Fibroblast of peridontal ligament (primary cell): Measurements from ENCODE around the gene TLE3.

Experiments used
- DNase-seq: peaks from one replicate; pipeline ENCODE4 v3.0.0-alpha.2; 2010; ENCODE audit errors: extremely low read depth

TLE3 gene

DNA sequence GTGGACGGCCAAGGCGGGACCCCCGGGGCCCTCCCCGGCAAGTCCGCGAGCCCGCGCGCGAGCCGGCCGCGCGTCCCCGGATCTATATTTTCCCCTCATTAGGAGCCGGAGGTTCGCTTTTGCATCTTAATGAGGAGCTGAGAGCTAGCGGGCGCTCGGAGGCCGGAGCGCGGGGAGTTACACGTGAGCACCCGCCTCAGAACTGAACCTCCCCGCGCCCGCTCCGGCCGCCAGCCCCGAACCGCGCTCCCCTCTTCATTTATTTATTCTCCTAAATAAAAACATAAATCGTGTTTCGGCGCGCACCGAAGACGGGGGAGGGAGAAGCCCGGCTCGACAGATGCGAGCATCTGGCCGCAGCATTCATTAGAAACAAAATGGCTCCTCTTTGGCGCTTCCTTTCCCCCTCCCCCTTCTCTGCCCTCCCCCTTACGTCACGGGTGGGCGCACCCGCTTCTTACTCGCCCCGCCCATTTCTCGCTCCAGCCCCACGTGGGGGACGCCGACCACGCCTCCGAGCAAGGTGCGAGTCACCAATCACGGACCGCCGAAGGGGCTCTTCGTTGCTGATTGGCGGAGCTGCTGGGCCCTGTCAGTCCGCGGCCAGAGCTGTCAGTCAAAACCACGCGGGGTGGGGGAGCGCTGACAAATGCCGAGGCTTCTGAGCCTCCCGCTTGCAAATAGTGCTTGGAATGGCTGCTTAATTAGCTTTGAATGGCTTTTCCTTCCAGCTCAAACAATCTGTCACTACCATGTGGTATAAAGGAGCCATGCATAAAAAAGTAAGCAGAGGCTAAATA, 1.6 kb upstream of the TLE3 start:
- peak; percentile 99 for DNase-seq

DNA sequence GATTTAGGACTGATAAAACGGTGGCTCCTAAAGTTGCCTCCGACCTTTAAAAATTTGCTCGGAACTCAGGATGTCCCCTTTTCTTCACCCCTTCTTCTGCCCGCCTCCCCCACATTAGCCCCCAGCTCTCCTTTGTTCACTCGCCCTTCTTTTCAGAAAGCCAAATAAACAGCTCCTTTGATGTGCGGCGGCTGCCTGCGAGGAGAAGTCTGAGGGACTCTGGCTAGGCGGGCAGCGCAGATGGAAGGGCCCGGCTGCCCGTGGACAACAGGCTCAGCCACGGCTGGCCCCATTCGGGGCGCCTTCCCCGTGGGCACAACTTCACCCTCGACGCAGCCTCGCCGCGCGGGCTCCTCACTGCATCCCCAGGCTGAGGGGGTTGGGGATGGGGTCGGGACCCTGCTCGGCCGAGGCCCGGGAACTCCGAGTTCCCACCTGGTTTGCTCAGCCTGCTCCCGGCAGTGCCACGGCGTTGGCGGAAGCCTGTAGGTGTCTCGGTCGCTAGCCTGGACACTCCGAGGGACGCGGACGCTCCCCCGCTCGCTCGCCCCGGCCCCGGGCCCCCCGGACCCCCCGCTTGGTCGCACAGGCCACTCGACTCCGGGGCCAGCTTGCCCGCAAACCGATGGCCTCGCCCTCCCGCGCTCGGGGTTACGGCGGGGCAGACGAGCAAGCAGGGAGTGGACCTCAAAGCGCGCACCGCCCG, 897 bp upstream of the TLE3 start:
- no peak for DNase-seq

DNA sequence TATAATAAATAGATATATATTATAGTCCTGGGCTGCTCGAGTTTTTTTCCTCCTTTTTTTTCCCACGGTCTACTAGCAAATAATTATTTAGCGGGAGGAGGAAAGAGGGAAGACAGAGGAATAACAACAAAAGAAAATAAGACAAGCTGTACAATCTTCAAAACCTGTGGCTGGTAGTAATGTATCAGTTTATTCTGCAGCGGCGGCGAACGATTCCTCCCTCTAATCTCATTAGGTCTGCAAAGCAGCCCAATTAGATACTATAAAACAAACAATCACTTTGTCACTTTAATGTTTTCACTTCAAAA, 390 bp upstream of the TLE3 start:
- no peak for DNase-seq

DNA sequence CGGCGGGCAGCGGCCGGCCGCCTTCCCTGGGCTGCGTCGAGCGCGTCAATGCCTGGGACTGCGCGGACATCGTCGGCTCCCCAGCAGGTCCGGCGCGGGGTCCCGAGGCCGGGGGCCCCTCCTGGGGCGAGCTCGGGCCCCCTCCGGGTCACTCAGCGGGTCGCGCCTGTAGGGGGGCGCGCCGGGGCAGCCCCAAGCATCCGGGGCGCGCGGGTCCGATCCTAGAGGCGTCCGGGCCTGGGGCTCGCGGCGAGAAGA, 725 bp downstream of the TLE3 start:
- no peak for DNase-seq

DNA sequence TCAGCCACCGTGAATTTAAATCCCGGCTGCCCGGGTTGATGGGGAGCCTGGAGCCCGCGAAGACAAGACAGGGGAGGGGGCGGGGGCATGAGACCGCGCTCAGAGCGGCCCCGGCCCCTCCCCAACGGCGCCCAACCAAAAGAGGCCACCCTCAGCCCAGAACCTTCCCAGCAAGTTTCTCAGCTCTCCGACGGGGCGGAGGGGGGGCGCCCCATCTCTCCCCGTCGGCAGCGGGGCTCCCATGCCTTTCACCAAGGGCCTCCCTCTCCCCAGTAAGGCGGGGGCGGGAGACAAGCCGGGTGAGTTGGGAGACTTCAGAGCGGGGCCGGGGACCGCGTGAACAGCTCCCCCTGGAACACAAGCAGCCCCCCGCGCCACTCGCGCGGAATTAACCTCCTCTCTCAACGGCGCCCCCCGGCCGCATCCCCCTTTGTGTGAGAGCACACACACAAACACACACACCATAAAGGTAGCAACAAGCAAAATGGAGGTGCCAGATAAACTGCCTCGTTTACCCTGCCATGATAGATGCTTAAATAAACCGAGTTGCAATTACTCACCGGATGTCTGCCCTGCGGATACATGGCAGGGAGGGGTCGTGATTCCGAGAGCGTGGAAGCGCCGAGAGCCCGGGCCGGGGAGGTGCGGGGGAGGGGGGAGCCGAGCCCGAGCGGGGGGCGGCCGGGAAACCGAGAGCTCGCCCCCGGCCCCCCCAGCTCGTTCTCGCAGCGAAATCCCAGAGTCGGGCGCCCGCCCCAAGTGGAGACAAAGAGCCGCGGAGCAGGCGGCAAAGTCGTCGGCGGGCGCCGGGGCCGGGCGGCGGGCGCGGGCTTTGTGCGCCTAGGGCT, 1.3 kb downstream of the TLE3 start:
- no peak for DNase-seq

DNA sequence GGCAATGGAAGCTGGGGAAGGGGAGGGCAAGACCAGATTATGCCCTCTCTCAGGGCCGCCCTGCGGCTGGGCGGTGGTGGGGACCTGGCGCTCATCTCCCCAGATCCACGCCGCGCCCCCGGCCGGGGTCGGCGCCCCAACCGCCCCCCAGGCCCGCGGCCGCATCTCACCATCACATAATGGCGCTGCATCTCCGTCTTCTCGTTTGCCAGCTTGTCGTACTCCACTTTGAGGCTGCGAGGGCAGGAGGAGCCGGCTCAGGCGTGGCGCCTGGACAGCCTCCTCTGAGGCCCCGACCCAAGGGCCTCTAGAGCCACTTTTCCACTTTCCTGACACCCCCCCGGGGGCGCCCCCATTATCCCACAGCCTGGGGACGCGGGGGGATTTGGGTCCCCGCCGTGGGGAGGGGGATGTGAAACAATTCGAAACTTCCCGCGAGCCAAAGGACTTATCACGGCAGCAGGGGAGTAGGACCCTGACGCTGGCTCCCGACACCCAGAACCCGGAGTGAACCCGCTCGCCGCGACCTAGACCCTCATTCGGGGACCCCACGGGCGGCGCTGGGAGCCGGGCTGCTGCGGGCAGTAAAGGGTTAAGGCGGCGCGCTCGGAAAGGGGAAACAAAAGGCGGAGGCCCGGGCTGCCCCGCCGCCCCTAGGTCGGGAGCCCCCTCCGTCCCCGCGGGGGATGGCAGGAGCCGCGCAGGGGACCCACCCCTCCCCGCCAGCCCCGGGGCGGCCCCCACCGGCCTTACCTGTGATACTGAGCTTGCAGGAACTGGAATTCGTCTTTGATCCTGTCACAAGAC, 2.1 kb downstream of the TLE3 start:
- no peak for DNase-seq

DNA sequence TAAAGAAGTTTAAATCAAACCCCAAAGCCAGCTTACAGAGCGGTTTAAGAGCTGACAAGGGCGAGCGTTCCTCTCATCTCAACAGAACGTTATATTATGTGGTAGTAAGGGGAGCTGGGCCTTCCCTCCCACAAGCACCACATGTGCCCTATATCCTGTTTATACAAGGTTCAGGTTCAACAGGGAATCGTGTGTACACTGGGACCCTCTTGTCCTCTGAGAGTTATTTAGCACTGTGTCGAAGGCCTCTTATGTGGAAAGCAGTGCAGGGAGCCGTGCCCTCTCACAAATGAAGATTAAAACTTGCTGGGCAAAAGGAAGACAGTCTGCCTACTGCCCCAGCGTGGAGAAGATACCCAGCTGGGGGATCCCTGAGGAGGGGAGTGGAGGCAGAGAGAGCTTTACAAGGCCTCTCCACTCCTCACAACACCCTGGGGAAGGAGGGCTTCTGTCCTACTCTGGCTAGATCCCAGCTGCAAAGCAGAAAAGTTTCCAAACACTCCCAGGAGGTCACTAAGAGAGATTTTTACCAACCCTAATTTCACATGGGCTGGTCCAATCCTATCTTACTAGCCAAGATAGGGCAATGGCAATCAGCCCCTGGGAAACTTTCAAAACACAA, 2.9 kb downstream of the TLE3 start:
- DNase-seq: no peak

DNA sequence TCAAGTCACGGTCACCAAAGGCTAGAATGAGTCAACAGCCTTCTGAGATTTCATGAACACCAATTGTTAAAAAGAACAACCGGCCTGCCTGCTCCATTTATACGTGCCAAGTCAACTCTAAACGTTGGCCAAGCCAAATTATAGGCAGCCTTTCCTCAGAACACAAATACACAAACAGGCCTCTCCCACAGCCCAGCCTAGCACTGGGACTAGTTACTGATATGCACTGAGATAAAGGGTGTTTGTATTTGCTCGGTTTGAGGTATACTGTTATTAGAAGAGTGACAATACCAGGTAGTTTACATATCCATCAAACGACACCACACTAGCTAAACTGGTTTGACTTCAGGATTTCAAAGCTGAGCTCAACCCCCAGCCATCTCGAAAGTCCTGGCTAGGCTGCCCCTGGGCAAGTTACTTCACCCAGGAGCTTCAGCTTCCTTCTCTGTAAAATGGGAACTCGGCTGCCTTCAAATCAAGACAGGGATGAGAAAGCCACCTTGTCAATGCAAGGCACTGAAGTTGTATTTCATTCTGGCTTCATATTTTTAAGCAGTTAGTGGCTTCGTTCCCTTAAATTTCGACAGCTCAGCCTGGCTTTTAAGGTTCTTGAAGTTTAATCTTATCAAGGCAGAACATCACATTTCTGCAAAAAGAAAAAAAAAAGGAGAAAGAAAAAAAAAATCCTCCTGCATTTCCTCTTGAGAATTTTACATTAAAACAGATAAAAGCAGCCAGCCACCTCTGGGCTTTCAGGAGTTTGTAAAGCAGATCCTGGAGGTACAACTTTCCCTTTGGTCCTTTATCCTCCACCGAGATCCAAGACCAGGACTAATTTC, 4.0 kb downstream of the TLE3 start:
- DNase-seq: peak; percentile 51

DNA sequence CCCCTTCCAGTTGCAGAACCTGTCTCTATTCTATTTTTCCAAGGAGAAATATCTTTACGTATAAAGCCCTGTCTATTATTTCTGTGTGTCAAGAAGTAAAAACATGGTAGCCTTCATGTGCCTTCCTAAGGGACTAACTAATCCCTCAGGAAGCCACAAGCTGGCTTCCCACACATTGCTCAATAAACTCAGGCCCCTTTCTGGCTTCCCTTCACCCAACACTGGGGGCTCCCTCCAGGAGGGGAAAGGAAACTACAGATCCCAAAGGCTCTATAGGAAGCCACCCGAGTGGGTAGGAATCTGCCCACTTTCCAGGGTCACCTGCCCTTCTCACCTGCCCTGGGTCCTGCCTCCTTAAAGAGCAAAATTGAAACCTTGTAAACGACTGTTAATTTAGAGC, 4.6 kb downstream of the TLE3 start:
- DNase-seq: no peak

DNA sequence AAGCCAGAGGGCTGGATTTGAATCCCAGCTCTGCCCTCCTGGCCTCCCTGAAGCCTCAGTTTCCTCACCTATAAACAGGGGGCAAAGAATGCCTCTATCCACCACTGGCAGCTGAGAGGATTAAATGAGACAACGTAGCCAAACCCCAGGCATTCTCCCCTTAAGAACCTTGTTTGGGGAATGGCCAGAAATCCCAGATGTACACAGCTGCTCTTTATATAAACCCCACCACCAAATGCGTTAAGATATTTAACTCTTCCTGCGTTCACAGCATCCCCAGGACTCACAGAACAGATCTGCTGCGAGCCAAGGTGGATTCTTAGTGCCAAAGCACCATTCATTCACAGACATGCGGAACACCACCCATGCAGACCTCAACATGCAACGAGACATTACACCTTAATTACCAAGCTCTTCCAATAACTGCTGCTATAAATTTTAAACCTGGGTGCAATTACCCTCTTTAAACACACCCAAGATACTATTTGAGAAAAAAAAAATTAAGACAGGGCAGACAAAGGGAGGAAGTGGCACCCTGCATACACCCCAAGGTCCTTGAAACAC, 5.2 kb downstream of the TLE3 start:
- no peak for DNase-seq

DNA sequence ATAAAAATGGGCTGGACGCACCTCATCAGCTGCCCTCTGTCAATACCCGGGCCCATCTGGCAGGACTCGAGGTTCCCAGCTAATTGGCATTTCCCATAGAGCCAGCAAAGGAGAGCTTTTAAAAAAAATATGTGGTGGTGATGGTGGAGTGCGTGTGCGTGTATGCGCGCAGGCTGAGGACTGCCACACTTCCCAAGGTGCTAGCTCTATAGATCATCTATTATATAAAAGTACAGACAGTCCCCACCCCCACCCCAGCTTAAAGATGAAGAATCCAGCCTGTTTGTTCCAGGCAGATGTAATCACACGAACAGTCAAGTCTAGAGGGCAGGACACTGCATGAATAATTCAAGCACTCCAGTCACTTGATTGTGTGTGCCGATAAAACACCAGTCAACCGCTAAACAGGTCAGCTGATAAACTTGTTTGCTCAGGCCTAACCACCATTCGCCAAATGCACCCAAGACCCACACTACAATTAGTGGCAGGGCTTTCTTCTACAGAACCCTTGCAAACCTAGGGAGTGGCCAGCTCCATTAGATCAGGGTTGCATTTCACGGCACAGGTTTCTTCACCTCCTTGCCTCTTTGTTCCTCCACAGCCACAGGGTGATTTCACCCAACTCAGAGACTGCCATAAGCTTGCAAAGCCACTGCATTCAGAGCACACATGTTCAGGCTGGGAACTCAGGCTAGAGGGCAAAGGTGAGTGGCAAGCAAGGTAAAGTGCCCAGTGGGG, 5.8 kb downstream of the TLE3 start:
- no peak for DNase-seq

DNA sequence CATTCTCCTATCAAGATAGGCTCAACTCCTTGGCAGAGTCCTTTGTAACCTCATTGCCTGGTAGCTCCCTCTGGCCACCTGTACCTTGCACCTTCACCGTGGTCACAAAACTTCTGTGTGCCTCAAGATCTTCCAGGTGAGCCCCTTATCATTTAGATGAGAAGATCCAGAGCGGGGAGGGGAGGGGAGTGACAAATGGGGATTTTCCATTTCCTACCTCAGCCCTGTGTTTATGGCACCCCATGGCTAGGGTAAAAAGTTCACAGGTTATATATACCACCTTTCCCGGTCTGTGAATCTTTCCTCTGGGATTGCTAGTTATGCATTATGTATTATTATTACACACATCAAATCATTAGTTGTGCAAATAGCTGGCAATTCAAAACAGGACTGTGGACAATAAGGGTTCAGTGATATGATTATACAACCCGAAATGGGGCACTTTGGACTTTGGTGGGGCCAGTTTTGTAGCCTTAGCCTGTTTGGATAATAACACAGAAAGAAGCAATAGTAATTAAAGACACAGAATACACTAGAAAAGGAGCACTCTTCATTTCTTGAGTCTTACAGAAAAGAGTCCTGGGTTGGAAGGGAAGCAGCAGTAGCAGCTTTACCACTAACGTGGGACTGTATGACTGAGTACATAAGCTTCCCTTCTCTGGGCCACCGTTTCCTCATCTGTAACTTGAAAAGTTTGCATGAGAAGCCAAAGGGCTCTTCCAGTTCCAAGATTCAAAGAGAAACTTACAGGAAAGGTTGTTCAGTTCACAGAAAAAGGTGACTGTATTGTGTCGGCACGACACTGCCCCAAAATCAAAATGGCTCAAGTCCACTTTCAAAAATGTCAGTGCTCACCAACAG, 7.1 kb downstream of the TLE3 start:
- no peak for DNase-seq

DNA sequence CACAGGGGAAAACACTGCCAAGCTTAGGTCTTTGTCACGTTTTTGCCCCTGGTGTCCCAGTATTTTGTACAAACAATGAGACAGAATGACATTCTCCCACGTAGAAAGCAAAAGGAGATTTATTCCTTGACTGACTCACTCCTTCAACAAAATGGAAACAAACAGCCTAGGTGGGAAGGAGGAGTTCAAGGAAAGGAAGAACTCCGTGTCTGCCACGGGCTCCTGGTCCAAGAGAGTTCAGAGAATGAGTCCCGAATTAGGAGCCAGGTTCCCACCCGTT, 8.1 kb downstream of the TLE3 start:
- DNase-seq: no peak

DNA sequence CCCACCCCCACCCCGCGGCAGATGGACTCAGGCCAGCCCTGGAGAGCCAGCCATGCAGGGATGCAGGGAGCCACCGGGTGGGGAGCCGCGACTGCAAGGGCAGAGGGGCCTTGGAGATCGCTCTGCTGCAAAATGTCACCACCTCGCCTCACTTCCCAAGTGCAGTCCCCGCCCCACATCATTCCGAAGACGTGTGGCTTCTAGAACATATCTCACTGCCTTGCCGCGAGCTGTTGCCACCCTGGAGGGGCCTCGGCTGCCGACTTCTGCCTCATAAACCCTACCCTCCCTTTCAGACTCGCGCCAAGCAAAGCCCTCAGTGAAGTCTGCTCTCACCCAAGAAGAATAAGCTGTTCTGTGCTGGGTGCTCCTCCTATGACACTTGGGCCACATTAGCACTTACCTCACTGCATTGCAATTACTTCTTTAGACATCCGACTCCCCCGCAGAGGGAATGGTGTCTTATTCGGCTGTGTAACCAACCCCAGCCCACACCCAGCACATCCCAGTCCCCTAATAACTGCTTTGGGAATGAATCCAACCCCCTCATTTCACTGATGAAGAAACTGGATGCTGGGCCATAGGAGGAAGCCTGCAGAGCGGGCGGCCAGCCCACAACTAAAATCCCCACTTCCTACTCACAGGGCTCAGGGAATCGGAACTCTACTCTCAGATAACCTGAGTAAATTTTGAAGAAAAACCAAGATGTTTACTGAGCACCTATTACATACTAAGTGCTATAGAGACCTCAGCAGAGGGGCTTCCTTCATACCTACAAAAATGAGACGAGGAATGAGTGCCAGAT, 8.6 kb downstream of the TLE3 start:
- DNase-seq: no peak

DNA sequence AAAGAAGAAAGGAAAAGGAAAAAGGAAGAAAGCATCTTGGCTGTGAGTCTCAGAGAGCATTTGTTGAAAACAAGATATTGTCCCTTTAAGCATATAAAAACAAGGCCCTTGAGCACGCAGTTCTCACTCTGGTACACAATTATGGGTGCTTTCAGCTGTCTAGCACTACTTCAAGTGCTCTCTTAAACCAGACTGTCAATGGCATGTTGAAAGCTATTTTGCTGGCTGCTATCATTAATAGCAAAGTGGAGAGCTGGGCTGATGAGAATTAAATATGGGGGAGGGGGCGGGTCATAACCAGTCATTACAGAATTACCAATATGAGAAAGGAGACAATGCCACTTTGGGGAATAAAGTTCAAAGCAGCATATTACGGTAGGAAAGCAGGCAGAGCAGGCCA, 9.3 kb downstream of the TLE3 start:
- DNase-seq: no peak

DNA sequence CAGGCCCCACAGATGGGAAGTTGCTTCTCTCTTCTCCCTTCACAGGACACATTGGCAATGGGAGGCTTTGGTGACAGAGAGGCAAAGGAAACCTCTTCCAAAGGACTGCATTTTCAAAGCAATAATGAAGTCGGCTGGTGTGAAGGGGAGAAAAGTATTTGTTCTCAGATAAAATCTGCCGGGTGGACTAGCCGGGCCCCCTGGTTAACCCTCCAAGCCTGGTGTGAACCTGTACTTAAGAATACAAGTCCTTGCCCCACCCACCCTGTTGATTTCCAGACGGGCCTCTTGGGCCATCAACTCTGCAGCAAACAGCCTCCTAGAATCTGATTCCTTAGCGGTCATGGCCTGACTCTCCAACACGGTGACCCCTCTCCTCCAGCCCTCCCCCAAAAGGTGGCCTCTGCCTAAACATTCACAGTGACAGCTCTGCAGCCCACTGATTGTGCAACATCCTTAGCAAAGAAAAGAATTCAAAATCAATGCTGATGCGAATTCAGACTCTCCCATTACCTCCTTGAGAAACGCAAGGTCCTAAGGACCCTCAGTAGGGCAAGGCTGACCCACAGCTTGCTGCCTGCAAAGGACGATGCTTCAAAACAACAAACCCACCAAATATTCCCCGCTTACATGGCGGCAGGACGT, 9.9 kb downstream of the TLE3 start:
- DNase-seq: no peak

DNA sequence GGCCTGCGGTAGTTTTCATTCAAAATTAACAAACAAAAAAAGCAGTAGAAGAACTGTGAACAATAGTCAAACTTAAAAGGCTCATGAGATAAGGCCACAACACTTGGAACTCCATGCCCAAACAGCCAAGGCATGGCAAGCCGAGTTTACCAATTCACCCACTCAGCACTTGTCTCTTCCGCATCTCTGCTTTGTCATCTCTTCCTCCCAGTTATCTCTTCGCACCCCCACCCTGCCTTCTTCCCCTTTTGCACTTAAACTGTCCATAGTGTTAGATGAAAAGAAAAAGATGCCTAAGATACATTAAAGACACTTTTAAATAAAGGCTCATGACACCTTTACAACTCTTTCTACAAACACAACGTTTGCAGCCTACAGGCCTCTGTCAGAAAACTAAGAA, 11.1 kb downstream of the TLE3 start:
- DNase-seq: no peak

DNA sequence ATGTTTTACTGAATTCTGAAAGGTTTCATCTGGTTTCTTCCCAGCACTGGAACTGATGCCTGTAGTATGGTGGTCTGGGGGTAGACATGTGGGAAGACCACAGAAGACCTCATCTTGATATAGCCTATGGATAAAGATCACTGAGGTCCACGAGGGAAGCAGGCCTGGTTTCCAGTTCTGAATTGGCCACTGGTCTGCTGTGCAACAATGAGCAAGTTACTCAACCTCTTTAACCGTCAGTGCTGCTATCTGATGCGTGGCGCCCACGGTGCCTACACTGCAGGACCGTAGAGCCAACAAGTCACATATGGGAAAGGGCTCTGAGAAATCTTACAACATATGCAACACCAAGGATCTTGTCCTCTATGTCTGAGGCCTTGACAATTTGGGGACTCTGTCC, 13.3 kb downstream of the TLE3 start:
- no peak for DNase-seq
